OCI-LY7 (cell line): ENCODE measurements around the gene CBX2. TPM values are rescaled to one million over a fixed set of nuclear protein-coding genes. Genes with fewer than 3 reads are reported as not detected.
A peak's percentile ranks its signal among the peaks of the same experiment; 100 is the strongest.

Experiments
- BruUV-seq: library from RNA; stranded (reverse); fragments of 400-500 nt; replicated peaks from 2 replicates; lab custom pipeline; 2021; lab: Mats Ljungman, UMichigan
- CTCF ChIA-PET: fragments of 300-600 bp; sonication (Branson Sonifier 250); formaldehyde crosslinking; loops from one replicate; lab custom pipeline; 2022; ENCODE audit warnings: antibody characterized with exemption; ENCODE audit not compliant: unreplicated experiment; lab: Charles Lee
- POLR2A ChIA-PET: fragments of 300-600 bp; sonication (Branson Sonifier 250); formaldehyde crosslinking; loops from one replicate; lab custom pipeline; 2022; ENCODE audit warnings: antibody characterized with exemption; lab: Charles Lee
- DNase-seq: peaks from one replicate; pipeline ENCODE4 v3.0.0-alpha.2; 2015; ENCODE audit warnings: low spot score
- H2AFZ ChIP-seq: fragments of 200-600 bp; sonication (generic), shearing (Covaris generic); 2 replicates; pipeline ENCODE4 v1.6.1; 2014; ENCODE audit warnings: mild to moderate bottlenecking, antibody characterized with exemption, low read length, moderate library complexity
- H3K27ac ChIP-seq: fragments of 200-600 bp; sonication (generic); 2 replicates; pipeline ENCODE4 v1.5.1; 2014; ENCODE audit warnings: mixed run types, low read depth, mild to moderate bottlenecking, moderate library complexity, low read length, inconsistent platforms; ENCODE audit not compliant: poor library complexity, severe bottlenecking
- H3K36me3 ChIP-seq: fragments of 200-600 bp; sonication (generic); 2 replicates; pipeline ENCODE4 v1.6.1; 2014; ENCODE audit warnings: mild to moderate bottlenecking, antibody characterized with exemption, low read length, moderate library complexity, mixed read lengths; ENCODE audit not compliant: insufficient read depth
- H3K4me1 ChIP-seq: fragments of 200-600 bp; sonication (generic); 2 replicates; pipeline ENCODE4 v1.5.1; 2014; ENCODE audit warnings: mild to moderate bottlenecking, low read length; ENCODE audit not compliant: insufficient read depth, poor library complexity, severe bottlenecking
- H3K4me2 ChIP-seq: fragments of 200-600 bp; sonication (generic); 2 replicates; pipeline ENCODE4 v1.6.1; 2014; ENCODE audit warnings: mild to moderate bottlenecking, low read length
- H3K4me3 ChIP-seq: fragments of 200-600 bp; sonication (generic); 2 replicates; pipeline ENCODE4 v1.5.1; 2014; ENCODE audit warnings: mild to moderate bottlenecking, low read depth, low read length; ENCODE audit not compliant: poor library complexity, severe bottlenecking
- H3K79me2 ChIP-seq: fragments of 200-600 bp; sonication (generic); 2 replicates; pipeline ENCODE4 v1.6.1; 2016; ENCODE audit warnings: low read depth, mild to moderate bottlenecking, low read length, moderate library complexity, mixed read lengths; ENCODE audit not compliant: insufficient read depth
- H3K9me2 ChIP-seq: fragments of 200-600 bp; sonication (generic); 2 replicates; pipeline ENCODE4 v1.6.1; 2016; ENCODE audit warnings: mild to moderate bottlenecking, low read length, mixed read lengths; ENCODE audit not compliant: insufficient read depth
- H3K9me3 ChIP-seq: fragments of 200-600 bp; sonication (generic); 2 replicates; pipeline ENCODE4 v1.6.1; 2014; ENCODE audit warnings: mild to moderate bottlenecking, mixed run types, low read length, mixed read lengths
- H4K20me1 ChIP-seq: fragments of 200-600 bp; sonication (generic); 2 replicates; pipeline ENCODE4 v1.6.1; 2014; ENCODE audit warnings: mild to moderate bottlenecking, antibody characterized with exemption, low read length, moderate library complexity, mixed read lengths; ENCODE audit not compliant: insufficient read depth
- EZH2phosphoT487 ChIP-seq: fragments of 200-600 bp; sonication (generic); IDR thresholded peaks from 2 replicates; pipeline ENCODE4 v1.6.1; 2018; ENCODE audit warnings: low read depth, borderline replicate concordance, mild to moderate bottlenecking, mixed run types, antibody characterized with exemption, low read length, moderate library complexity, mixed read lengths
- intact Hi-C: fragments of 100-400 bp; cut with micrococcal nuclease; formaldehyde crosslinking; loops from one replicate; pipeline ENCODE4 v1.10.0; 2022; ENCODE audit not compliant: unreplicated experiment
- total RNA-seq, 2 experiments: library from RNA; depleted of rRNA in 1 of 2; stranded (reverse); fragments of >200 nt in 1 of 2; shearing (Covaris generic) in 1 of 2; gene quantifications; 2 replicates each; pipeline ENCODE4 v1.2.3, GENCODE V29; 2014 to 2022
- TF ChIP-seq, protein P1 (sequence below): fragments of 200-600 bp; sonication (generic); conservative IDR thresholded peaks from 2 replicates; pipeline ENCODE4 v1.5.1; 2014; ENCODE audit warnings: mild to moderate bottlenecking, antibody characterized with exemption, low read length, moderate library complexity, mixed read lengths

CBX2 gene
- total RNA-seq, 2 experiments from 2014 or later: 27.9 to 29.9 TPM

DNA sequence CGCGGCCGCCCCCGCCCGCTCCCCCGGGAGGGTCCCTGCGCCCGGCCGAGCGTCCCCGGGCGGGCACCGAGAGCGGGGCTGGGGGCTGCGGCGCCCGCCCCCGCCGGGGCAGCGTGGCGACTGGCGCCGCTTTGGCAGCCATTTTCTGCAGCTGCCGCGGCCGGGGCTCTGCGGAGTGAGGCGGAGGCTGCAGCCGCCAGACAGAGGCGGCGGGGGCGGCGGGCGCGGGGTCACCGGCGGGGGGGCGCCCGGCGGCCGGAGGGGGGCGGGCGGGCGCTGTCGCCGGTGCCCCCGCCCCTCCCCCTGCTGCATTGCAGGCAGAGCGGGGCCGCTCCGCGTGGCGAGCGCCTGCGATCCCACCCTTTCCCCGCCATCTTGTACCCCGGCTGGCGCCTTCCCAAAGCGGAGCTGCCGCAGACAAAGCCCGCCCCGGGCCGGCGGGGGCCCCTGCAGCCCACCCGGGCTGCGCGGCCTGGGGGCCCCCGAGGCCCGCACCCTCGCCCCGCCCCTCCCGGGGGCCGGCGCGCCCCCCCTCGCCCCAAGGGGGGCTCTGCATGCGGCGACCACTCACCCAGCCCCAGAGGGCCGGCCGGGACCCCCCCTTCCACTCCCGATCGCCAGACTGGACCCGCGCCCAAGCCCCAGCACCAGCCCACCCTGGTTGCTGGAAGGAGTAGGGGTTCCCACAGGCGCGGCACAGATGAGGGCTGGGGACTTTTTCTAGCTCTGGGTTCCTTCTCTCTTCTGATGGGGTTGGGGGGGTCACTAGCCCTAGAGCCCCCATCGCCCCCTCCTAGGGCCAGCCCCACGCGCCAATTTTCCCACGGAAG is 35.6 kb downstream of the CBX2 start:
- H4K20me1 ChIP-seq: no peaks in the 10 kb centered on the region
- no peak overlapping the region for H3K27ac ChIP-seq
- H3K36me3 ChIP-seq: no peaks in the 10 kb centered on the region
- peak; percentile 38 for DNase-seq
- ChIA-PET CTCF (interaction anchor here (0.6 kb wide), 1 partner anchor 161 kb away, joined by 3 read pairs; no protein-coding TSS in a partner anchor), POLR2A (interaction anchor here (1.4 kb wide), 1 partner anchor 26 kb away, joined by 3 read pairs; the partner anchor contains the start of gene CBX4)
- peak overlapping the region; percentile 47 for H3K4me3 ChIP-seq
- no peak overlapping the region for H2AFZ ChIP-seq
- H3K79me2 ChIP-seq: no peaks in the 10 kb centered on the region
- peaks cover 38% of the 10 kb centered on the region for H3K4me1 ChIP-seq
- TF ChIP-seq EZH2phosphoT487: no peak
- TF ChIP-seq, protein P1, sequence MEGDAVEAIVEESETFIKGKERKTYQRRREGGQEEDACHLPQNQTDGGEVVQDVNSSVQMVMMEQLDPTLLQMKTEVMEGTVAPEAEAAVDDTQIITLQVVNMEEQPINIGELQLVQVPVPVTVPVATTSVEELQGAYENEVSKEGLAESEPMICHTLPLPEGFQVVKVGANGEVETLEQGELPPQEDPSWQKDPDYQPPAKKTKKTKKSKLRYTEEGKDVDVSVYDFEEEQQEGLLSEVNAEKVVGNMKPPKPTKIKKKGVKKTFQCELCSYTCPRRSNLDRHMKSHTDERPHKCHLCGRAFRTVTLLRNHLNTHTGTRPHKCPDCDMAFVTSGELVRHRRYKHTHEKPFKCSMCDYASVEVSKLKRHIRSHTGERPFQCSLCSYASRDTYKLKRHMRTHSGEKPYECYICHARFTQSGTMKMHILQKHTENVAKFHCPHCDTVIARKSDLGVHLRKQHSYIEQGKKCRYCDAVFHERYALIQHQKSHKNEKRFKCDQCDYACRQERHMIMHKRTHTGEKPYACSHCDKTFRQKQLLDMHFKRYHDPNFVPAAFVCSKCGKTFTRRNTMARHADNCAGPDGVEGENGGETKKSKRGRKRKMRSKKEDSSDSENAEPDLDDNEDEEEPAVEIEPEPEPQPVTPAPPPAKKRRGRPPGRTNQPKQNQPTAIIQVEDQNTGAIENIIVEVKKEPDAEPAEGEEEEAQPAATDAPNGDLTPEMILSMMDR: no peak
- no TSS peak for BruUV-seq
- no peaks in the 10 kb centered on the region for H3K9me3 ChIP-seq
- H3K9me2 ChIP-seq: no peaks in the 10 kb centered on the region
- peak overlapping the region; percentile 66; the same call in 1 of the 2 replicates for H3K4me2 ChIP-seq
- intact Hi-C loops: no loop called here

DNA sequence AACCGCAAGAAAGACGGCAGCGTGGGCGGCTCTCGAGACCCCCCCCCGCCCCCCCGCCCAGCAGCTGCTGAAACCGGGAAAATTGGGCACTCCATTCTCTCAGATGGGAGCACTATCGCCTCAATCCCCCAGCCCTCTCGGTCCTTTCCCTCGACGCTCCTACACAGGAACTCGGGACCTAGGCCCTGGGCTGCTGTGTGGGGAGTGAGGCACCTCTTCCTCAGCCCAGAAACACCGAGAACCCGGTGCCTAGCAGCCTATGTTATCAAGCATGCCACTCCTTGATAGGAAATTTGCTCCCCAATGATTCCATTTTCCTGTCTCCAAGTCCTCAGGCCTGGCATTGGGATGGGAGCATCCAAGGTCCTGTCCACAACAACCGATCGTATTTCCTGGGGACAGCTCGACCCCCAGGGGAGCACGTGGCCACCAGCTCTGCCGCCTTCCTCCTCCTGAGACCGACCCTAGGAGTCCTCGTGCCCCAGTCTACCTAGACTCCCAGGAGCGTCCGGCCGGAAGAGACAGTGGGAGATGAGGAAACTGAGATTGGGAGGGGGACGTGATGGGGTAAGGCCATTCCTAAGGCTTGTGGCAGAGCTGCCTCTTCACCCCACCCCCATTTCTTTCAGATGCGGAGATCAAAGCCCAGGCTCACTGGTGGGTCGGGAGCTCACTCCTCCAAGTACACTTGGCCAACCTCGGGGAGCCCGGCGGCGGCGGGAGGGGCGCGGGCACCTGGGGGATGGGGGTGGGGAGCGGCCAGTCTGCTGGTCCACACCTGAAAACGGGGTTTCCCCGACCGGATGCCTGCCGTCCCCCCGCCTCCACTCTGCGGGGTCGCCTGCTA is 36.4 kb downstream of the CBX2 start:
- H3K79me2 ChIP-seq: no peaks in the 10 kb centered on the region
- no peaks in the 10 kb centered on the region for H4K20me1 ChIP-seq
- POLR2A ChIA-PET: interaction anchor here (0.6 kb wide), 1 partner anchor 66 kb away, joined by 3 read pairs; no protein-coding TSS in a partner anchor
- peaks cover 43% of the 10 kb centered on the region for H3K4me1 ChIP-seq
- TF ChIP-seq EZH2phosphoT487: 0 out of 2 replicates have a peak, but pooled peaks have one; percentile 31
- TF ChIP-seq, protein P1: no peak
- intact Hi-C loops: no loop called here
- CTCF ChIA-PET: interaction anchor here (0.5 to 0.6 kb wide), 2 partner anchors 160 to 287 kb away, joined by 3 read pairs; partner anchors contain the start of gene GAA
- no peaks in the 10 kb centered on the region for H3K9me2 ChIP-seq
- no peak overlapping the region for H3K27ac ChIP-seq
- BruUV-seq: no TSS peak
- DNase-seq: no peak
- no peak overlapping the region for H3K4me3 ChIP-seq
- H3K4me2 ChIP-seq: no peak overlapping the region; the same call in 1 of the 2 replicates
- no peaks in the 10 kb centered on the region for H3K36me3 ChIP-seq
- H3K9me3 ChIP-seq: no peaks in the 10 kb centered on the region
- H2AFZ ChIP-seq: no peak overlapping the region
